Measurements from ENCODE around the gene PAK4.

DNA sequence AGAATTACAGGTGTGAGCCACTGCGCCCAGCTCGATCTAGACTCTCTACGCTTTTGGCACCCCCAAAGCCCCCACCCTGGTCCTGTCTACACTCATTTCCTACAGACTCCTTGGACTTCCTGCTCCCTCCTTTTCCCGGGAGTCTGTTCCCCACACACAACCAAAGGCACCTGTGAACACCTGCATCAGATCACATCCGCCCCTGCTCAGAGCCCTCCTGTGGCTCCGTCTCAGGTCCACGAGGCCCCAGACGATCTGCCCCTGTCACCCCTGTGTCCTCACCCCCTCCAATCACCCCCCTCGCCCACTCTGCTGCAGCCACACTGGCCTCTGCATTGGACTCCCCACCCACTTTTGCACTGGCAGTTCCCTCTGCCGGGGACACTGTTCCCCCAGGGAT is 12.4 kb upstream of the PAK4 start:
- TF ChIP-seq POLR2A (IDR thresholded peaks at IDR 0.05; ENCODE audit: low read depth, low read length) (no peak), POLR2AphosphoS5 (IDR thresholded peaks at IDR 0.05; ENCODE audit: low read depth, low read length) (no peak)
